Midbrain (tissue), 1 donor: ENCODE measurements around the gene HCN1.
"Not testable (repeated sequence)": the region's sequence is repeated elsewhere in the genome, so short reads cannot be mapped to it uniquely, and the experiment has no call there.

Source experiments
- DNase-seq: peaks from one replicate; lab custom pipeline; 2025; lab: John Stamatoyannopoulos, UW

HCN1 gene

DNA sequence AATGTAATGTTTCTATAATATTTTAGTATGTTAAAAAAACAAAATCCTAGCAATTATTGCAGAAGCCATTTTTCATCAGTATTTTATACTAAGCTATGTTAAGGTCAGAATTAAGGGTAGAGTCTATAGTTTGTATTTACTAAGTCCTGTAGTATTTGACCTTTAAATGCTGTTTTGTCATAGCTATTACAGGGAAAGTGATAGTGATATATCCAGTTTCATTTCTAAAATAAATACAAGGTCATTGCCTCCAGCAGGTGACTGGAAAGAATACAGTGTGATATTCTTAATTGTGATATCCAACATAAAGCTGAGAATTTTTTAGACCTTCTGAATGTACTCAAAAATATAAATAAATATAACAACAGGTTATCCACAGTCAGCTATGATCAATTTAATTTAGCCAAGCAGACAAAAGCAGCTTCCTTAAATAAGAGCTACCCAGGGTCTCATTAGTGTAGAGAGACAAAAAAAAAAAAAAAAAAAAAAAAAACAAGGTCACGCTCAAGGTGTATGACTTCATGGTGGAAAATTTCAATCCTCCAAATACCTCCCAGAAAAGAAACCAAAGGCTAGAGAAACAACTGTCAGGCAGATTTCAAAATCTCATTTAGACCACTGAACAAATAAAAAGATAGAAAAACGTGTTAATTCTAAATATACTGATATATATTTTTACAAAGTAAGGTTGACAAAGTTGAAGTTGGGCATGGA is 278.7 kb downstream of the HCN1 start:
- no peak for DNase-seq

DNA sequence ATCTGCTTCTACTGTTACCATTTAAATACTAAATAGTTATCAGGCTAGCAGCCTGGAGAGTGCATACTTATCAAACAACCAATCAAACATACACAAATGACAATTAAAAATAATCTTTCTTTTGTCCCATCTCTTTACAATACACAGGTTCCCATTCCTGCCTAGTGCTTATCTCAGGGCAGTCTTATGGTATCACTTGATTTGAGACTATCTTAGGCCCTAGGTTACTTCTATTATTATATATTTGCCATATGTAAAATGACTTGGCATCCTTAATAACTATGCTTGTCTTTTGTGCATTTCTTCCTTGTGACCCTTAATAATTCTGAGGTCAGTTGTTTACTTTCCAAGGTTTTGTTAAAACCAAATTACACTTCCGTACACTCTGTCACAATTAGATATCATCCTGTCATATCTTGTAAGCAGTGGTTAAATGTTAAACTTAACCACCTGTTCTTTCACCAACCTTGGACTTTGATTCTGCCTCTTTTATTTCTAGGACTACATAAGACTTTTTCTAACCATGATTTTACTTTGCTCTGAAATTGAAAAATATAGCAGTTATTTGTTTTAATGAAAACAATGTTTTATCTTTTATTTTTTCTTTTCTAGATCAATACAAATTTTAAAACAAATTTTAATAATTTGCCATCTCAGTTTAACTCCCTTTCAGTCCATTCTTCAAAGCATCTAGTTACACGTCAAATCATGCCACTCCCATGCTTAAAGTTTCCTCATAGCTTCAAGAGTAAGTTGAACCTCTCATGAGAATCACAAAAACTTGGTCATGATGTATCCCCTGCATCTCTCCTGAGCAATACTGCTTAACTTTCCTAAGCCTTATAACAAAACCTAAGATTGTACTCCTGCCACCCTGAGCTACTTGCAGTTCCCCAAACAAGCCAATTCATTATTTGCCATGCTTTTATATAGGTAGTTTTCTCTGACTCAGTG is 281.3 kb downstream of the HCN1 start:
- DNase-seq: no peak

DNA sequence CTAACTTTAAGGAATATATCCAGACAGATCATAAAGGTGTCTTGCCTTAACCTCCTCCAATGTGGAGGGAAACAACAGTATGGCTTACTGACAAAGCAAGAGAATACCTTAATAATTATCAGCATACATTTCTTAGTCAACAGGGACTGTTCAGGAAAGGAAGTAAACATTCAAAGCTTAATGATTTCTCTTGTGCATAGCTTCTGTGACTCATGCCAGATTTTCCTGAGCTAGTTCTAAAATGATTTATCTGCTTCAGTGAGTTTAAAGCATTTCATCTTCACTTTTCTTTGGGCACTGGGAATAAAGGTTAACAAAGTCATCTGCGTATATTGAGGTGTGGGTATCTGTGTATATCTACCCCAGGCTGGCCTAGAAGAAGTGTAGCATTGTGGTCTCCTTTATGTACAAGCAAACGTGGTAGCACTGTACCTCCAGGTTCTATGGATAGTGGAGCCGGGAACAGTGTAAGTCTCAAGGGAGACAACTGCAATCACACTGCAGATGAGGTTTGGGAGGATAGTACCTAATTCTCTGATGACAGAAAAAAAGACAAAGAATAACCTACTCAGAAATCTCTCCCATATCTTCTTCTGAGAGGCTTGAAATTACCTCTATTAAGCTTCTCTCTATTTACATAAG is 284.1 kb downstream of the HCN1 start:
- no peak for DNase-seq

DNA sequence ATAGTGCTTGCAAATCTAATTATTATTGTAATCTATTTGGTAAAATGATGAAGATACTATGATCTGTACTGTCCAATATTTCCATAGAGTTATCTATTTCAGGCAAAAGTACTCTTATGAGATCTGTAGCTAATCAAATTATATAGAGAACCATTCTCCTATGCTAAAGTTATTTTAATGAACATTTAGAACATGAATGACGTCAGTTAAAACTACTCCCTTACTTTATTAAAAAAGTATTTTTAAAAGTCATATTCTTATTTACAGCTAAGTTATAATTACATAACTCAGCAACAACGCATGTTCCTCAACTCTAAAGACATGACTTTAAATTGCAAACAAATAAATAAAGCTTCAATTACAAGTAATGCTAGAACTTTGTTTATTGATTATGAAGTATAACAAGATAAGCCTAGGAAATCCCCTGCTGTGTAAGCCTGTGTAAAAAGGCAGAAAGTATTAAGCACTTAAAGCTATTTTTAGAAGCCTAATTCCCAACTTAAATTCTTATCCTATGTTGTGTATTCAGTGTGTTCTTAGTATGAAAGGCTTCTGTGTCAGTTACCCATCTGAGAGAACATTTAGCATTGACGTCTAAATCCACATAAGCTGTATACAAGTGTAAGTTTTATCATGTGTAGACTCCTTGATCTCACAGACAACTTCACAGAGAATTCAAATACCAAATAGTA is 285.7 kb downstream of the HCN1 start:
- no peak for DNase-seq

DNA sequence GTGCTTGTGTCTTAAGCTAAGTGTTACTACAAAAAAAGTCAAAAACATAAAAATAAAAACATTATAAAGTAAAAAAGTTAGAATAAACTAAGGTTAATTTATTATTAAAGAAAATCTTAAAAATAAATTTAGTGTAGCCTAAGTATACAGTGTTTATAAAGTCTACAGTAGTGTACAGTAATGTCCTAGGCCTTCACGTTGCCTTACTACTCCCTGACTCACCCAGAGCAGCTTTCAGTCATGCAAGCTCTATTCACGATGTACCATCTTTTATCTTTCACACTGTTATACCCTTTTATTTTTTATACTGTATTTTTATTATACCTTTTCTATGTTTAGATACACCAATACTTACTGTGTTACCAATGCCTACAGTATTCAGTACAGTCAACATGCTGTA is 288.1 kb downstream of the HCN1 start:
- DNase-seq: no peak

DNA sequence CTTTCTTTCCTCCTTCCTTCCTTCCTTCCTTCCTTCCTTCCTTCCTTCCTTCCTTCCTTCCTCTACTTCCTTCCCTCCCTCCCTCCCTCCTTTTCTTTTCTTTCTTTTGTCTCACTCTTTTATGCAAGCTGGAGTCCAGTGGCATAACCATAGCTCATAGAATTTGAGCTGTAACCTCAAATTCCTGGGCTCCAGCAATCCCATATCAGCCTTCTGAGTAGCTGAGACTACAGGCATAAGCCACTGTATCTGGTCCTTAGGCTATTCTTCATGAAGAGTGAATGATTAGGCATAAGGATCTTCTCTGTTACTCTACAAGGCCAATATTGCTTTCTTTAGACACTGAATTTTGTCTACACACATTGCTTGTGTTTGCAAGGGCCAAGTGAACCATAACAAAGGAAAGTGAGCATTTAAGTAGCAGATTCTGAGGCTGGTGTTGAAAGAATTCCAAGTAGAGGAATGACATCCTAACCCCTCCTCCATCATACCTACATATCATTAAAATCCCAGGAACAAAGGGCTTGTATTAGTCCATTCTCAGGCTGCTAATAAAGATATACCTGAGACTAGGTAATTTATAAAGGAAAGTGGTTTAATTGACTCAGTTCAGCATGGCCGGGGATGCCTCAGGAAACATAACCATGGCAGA is 293.2 kb downstream of the HCN1 start:
- DNase-seq: no peak

DNA sequence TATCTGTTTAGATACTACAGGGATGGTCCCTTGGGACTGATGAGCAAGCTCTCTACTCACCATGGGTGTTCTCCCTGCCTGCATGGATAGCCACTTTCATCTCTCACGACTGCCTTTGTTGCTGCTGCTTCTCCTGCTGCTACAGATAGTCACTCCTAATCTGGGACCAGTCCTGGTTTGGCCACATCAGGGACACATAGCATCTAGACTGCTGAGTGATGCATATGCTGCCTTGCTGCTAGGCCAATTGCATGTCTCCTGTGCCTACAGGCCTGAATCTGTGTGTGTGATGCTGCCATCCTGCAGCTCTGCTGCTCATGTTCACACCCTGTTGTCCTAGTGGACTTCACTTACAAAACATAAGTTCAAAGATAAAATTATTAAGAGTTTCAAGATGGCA is 297.1 kb downstream of the HCN1 start:
- DNase-seq: no peak

DNA sequence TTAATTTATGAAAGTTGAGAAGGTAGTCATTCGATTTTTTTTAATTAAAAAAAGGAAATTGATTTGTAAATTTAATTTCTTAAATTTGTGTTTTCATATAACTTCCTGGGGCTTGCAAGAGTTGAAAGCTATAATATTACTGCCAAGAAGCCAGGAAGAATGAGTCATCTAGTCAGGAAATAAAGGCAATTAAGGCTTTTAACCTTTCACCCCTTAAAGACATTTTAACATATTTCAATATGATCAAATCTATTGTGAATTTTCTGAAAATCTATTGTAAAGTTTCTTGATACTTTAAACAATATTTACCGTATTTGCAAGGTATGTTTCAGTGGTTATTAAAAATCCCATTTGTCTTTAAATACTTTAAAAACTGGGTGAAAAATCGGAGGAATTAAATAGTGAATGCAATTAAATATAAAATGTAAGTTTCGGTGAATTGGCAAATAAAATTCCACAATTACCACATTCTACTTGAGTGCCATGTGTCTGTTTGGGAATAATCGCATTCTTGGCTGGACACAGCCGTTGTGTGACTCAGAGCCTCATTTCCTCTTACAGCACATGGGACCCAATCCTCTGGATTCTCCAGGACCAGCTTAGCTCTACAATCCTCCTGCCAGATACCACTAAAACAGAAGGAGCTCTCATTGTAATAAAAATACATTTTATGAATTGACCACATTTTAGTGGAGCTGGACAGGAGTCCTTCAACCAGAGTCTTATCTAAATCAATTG is 310.7 kb downstream of the HCN1 start:
- DNase-seq: no peak

DNA sequence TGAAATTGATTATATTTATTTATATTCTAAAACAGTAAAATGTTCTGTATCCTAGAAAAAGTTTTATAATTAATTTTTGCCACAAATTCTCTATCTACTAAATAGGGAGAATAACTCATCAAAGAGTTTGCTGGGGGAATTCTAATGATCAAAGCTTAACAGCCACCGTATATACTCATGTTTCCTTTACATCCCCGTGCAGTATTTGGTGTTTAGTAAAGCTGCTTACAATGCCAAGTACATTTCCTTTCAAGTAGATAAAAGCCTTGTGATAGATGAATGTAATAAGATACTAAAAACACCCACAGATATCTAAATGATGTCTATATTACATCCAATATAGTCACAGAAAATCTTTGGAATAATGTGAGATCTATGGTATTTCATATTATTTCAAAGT is 312.2 kb downstream of the HCN1 start:
- no peak for DNase-seq

DNA sequence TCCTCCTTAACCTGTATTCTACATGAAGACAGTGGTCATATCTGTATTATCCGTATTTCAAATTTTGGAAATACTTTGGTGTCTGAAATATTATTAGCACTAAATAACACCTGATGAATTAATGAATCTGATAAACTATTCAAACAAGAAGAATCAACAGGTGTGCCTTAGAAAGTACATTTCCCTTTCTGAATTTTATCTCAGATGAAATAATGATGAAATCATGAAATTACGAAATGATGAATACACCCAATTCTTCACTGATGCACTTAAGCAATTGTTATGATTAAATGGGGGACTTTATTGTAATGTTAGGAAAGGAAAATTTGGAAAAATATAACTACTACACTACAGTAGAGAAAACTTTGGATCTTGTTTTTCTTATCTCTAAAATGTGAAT is 313.6 kb downstream of the HCN1 start:
- DNase-seq: no peak

DNA sequence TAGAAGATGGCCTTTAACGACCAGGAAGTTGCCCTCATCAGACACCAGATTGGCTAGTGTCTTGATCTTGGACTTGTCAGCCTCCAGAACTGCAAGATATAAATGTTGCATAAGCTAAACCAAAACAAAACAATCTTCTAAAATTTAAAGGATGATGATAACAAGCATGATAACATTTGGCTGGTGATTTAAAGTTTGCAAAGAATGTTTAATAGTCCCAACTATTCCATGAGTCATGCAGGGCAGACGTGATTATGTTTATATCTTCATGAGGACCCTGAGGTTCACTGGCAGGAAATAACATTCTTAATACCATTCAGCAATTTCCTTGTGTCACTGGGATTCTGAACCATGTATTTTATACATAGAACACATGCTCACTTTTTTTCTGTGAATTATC is 319.8 kb downstream of the HCN1 start:
- no peak for DNase-seq

DNA sequence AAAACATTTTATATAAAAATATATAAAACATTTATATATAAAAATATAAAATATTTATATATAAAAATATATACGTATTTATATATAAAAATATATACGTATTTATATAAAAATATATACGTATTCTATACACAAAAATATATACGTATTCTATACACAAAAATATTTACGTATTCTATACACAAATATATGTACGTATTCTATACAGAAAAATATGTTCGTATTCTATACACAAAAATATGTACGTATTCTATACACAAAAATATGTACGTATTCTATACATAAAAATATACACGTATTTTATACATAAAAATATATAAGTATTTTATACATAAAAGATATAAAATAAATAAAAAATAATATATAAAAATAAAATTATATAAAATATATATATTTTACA is 323.6 kb downstream of the HCN1 start:
- DNase-seq: no peak

DNA sequence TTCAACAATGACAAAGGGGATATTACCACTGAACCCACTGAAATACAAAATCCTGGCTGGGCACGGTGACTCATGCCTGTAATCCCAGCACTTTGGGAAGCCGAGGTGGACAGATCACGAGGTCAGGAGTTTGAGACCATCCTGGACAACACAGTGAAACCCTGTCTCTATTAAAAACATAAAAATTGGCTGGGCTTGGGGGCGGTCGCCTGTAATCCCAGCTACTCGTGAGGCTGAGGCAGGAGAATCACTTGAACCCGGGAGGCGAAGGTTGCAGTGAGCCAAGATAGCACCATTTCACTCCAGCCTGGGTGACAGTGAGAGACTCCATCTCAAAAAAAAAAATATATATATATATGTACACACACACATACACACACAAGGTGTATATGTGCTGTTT is 324.8 kb downstream of the HCN1 start:
- not testable (repeated sequence) for DNase-seq

DNA sequence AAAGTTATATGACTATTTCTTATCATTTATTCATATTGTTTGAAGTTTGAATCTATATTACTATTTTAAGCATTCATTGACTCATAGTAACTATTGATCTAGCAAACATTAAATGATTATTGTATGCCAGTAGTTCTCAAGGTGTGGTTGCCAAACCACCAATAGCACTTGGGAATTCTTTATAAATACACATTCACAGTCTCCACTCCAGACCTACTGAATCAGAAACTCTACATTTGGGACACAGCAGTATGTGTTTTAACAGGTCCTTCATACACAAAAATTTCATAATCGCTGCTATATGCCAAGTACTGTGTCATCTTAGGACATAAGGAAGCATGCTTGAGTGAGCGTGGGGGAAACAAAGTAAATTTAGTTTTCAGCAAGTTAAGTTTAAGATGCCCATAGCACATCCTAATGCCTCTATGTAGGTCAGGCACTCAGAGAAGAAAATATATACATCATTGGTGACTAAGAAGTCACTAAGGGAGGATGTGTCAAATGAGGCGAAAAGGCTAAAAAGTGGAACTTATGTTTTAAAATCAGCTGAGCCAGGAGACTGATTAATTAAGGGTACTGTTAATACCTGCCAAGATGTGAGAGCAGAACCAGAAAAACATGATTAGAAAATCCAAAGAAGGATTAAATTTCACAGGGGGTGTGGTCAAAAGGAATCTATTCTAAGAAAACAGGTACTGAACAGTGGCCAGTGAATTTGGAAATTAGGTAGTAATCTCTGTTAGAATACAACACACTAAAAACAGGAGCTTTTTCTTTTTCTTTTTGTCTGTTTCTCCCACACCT is 340.8 kb downstream of the HCN1 start:
- DNase-seq: no peak

DNA sequence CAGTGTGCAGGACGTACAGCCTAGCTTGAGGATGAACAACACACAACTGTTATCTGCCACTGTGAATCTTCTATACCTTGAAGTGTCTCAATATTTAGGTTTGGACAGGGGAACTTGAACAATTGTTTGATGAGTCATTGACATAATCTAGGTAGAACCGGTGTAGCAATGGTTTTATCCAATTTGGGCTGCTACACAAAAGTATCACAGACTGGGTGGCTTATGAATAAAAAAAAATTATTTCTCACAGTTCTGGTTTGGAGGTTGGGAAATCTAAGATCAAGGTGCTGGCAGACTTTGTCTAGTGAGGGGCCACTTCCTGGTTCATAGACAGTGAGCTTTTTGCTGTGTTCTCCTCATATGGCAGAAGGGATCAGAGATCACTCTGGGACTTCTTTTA is 359.7 kb downstream of the HCN1 start:
- DNase-seq: no peak

DNA sequence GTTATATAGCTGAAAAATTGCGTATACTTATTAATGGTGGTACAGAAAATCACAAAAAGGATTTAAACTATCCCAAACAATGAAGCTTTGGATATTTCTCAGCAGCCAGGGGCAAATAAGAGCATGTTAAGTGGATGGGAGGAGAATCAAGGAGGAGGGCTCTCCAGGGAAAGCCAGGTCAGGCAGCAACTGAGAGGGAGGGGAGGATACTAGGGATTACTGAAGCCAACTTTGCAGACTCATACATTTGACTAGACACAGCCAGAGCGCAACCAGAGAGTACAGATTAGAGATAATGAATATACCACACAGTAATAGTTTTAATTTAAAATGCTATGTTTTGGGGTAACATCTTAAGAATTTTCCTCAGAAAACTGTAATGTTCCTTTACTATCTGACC is 360.2 kb downstream of the HCN1 start:
- DNase-seq: no peak

DNA sequence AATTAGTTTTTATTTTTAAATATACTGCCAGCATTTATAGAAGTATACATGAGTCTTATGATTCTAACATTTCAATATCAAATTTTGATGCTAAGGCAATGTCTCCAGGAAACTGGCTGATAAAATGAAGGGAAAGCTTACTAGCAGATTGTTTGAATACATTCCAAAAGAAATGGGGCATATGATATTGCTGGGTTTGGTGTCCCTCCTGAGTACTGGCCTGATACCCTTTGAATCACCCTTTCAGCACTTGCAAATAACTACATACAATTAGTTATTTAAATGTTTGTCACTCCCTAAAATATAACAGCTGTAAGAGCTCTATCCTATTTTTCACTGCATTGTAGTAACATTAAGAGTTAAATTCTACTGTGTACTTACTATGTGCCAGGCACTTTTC is 360.8 kb downstream of the HCN1 start:
- no peak for DNase-seq

DNA sequence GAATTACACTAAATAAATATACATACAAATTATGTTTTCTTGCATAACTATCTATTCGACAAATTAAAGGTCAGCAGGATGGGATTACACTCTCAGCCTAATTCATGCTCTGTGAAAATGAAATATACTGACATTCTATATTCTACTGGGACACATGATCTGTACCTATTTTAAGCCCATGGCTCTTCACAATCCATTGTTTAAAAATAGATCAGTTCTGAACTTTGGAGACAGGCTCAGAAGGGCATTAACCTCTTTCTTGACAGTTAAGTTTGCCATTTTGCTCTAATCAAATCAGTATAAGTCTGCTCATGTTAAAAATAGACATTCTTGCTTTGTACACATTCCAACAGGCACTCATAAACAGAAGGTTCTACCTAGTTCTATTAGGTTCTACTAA is 361.2 kb downstream of the HCN1 start:
- no peak for DNase-seq

DNA sequence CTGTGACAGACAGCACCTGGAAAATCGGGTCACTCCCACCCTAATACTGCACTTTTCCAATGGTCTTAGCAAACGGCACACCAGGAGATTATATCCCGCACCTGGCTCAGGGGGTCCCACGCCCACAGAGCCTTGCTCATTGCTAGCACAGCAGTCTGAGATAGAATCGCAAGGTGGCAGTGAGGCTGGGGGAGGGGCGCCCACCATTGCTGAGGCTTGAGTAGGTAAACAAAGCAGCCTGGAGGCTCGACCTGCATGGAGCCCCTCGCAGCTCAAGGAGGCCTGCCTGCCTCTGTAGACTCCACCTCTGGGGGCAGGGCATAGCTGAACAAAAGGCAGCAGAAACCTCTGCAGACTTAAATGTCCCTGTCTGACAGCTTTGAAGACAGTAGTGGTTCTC is 383.6 kb downstream of the HCN1 start:
- not testable (repeated sequence) for DNase-seq

DNA sequence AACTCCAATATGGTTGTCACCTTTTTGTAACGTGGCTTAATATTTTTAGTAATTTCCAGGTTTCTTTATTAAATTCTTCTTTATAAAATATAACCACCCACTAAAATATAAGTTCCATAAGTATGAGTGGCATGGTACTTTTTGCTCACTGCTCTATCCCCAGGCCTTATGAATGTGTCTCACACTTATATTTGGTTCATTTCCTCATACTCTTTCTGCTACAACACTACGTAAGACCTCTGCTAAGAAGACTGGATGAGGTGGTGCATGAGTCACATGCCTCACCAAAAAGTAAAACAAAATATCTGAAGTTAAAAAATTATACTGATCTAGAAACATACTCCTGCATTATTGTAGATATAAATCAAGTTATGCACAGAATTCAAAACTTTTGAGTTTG is 400.9 kb downstream of the HCN1 start:
- no peak for DNase-seq
